HEK293 (cell line): ENCODE data around the gene TTLL5.

Experiments
- CTCF ChIA-PET: fragments of 350-600 bp; formaldehyde crosslinking; extraction: SDS; loops from one replicate; lab custom pipeline; 2021; ENCODE audit warnings: antibody characterized with exemption; lab: Yijun Ruan, JAX
- POLR2A ChIA-PET: fragments of 300-600 bp; formaldehyde crosslinking; extraction: SDS; loops from one replicate; lab custom pipeline; 2020; ENCODE audit warnings: antibody characterized with exemption, inconsistent platforms; lab: Yijun Ruan, JAX
- H3K27ac ChIP-seq: fragments of 200-500 bp; sonication (Bioruptor generic); 2 replicates; pipeline ENCODE4 v1.5.1; 2014; ENCODE audit warnings: low read depth, low read length, control low read depth, inconsistent platforms; ENCODE audit errors: extremely low read depth
- H3K36me3 ChIP-seq, 2 experiments: fragments of 200-500 bp in 1 of 2; sonication (Bioruptor generic) in 1 of 2; 1 replicate in 1 of 2; 2 replicates in 1 of 2; pipeline ENCODE4 v1.5.1; 2014 to 2017; ENCODE audit warnings: inconsistent platforms in 2 of 2, low read length in 2 of 2; ENCODE audit not compliant: control insufficient read depth in 2 of 2, insufficient read depth in 1 of 2
- H3K4me1 ChIP-seq: fragments of 200-500 bp; sonication (Bioruptor generic); 2 replicates; pipeline ENCODE4 v1.5.1; 2014; ENCODE audit warnings: mild to moderate bottlenecking, low read length, inconsistent platforms; ENCODE audit not compliant: control insufficient read depth, insufficient read depth
- H3K4me3 ChIP-seq: 2 replicates; pipeline ENCODE4 v1.5.1; 2011; ENCODE audit warnings: low read depth, mild to moderate bottlenecking, control low read depth, low read length, moderate library complexity
- H3K9me3 ChIP-seq: fragments of 200-500 bp; sonication (Bioruptor generic); 2 replicates; pipeline ENCODE4 v1.5.1; 2014; ENCODE audit warnings: low read depth, low read length, inconsistent platforms; ENCODE audit not compliant: control insufficient read depth, insufficient read depth
- HOXC10 ChIP-seq: sonication (generic); formaldehyde crosslinking; IDR thresholded peaks from 2 replicates; pipeline ENCODE4 v1.8.1; 2023; ENCODE audit warnings: mild to moderate bottlenecking, missing genetic modification reagents
- KLF1 ChIP-seq: fragments of 450-650 bp; formaldehyde crosslinking; IDR thresholded peaks from 2 replicates; pipeline ENCODE4 v1.5.1; 2016; ENCODE audit warnings: missing biosample characterization, missing genetic modification characterization
- MZF1 ChIP-seq: fragments of 450-650 bp; formaldehyde crosslinking; IDR thresholded peaks from 2 replicates; pipeline ENCODE4 v1.5.1; 2017; ENCODE audit warnings: missing biosample characterization, missing genetic modification characterization, borderline replicate concordance
- ZBTB8A ChIP-seq: fragments of 450-650 bp; formaldehyde crosslinking; IDR thresholded peaks from 2 replicates; pipeline ENCODE4 v1.5.1; 2016; ENCODE audit warnings: missing biosample characterization, missing genetic modification characterization
- ZIC2 ChIP-seq: fragments of 450-650 bp; formaldehyde crosslinking; IDR thresholded peaks from 2 replicates; pipeline ENCODE4 v1.5.1; 2016; ENCODE audit warnings: missing biosample characterization, missing genetic modification characterization
- ZNF146 ChIP-seq: fragments of 450-650 bp; formaldehyde crosslinking; IDR thresholded peaks from 2 replicates; pipeline ENCODE4 v1.5.1; 2016; ENCODE audit warnings: missing biosample characterization, missing genetic modification characterization
- ZNF184 ChIP-seq: fragments of 450-650 bp; IDR thresholded peaks from 2 replicates; pipeline ENCODE4 v1.5.1; 2018; ENCODE audit warnings: missing biosample characterization, mild to moderate bottlenecking, missing genetic modification characterization
- ZNF26 ChIP-seq: fragments of 450-650 bp; formaldehyde crosslinking; IDR thresholded peaks from 2 replicates; pipeline ENCODE4 v1.5.1; 2016; ENCODE audit warnings: missing biosample characterization, missing genetic modification characterization
- ZNF292 ChIP-seq: fragments of 450-650 bp; formaldehyde crosslinking; IDR thresholded peaks from 2 replicates; pipeline ENCODE4 v1.5.1; 2016; ENCODE audit warnings: low read depth, missing biosample characterization, missing genetic modification characterization, borderline replicate concordance
- ZNF341 ChIP-seq: fragments of 450-650 bp; formaldehyde crosslinking; IDR thresholded peaks from 2 replicates; pipeline ENCODE4; 2016; ENCODE audit warnings: low read depth, missing biosample characterization, missing genetic modification characterization
- ZNF350 ChIP-seq: fragments of 450-650 bp; formaldehyde crosslinking; IDR thresholded peaks from 2 replicates; pipeline ENCODE4 v1.5.0; 2017; ENCODE audit warnings: missing biosample characterization, mild to moderate bottlenecking, missing genetic modification characterization
- ZNF510 ChIP-seq: fragments of 450-650 bp; formaldehyde crosslinking; IDR thresholded peaks from 2 replicates; pipeline ENCODE4 v1.5.1; 2018; ENCODE audit warnings: mild to moderate bottlenecking, missing genetic modification characterization, missing biosample characterization; ENCODE audit not compliant: insufficient replicate concordance
- ZNF514 ChIP-seq: fragments of 450-650 bp; formaldehyde crosslinking; IDR thresholded peaks from 2 replicates; pipeline ENCODE4 v1.5.1; 2016; ENCODE audit warnings: missing biosample characterization, missing genetic modification characterization
- ZNF544 ChIP-seq: fragments of 450-650 bp; formaldehyde crosslinking; IDR thresholded peaks from 2 replicates; pipeline ENCODE4 v1.5.0; 2017; ENCODE audit warnings: missing biosample characterization, missing genetic modification characterization
- ZNF704 ChIP-seq: fragments of 450-650 bp; formaldehyde crosslinking; IDR thresholded peaks from 2 replicates; pipeline ENCODE4 v1.5.1; 2016; ENCODE audit warnings: missing biosample characterization, missing genetic modification characterization
- ZNF837 ChIP-seq: fragments of 450-650 bp; formaldehyde crosslinking; IDR thresholded peaks from 2 replicates; pipeline ENCODE4 v1.5.1; 2016; ENCODE audit warnings: missing biosample characterization, missing genetic modification characterization
- ZSCAN23 ChIP-seq: fragments of 450-650 bp; formaldehyde crosslinking; IDR thresholded peaks from 2 replicates; pipeline ENCODE4 v1.5.1; 2016; ENCODE audit warnings: missing biosample characterization, missing genetic modification characterization
- TF ChIP-seq, protein P1 (sequence below): fragments of 450-650 bp; formaldehyde crosslinking; optimal IDR thresholded peaks from 2 replicates; pipeline ENCODE3; 2016; ENCODE audit warnings: missing biosample characterization, mild to moderate bottlenecking, missing genetic modification characterization
- TF ChIP-seq, protein P2 (sequence below): fragments of 450-650 bp; formaldehyde crosslinking; IDR thresholded peaks from 2 replicates; pipeline ENCODE4 v1.5.1; 2016; ENCODE audit warnings: missing biosample characterization, missing genetic modification characterization
- TF ChIP-seq, protein P3 (sequence below): fragments of 450-650 bp; formaldehyde crosslinking; IDR thresholded peaks from 2 replicates; pipeline ENCODE4 v1.5.1; 2016; ENCODE audit warnings: missing biosample characterization, missing genetic modification characterization

The TTLL5 gene

GRCh38 chr14:75831952-75832351 is 170.9 kb downstream of the TTLL5 start (continued):
- TF ChIP-seq, protein P1, sequence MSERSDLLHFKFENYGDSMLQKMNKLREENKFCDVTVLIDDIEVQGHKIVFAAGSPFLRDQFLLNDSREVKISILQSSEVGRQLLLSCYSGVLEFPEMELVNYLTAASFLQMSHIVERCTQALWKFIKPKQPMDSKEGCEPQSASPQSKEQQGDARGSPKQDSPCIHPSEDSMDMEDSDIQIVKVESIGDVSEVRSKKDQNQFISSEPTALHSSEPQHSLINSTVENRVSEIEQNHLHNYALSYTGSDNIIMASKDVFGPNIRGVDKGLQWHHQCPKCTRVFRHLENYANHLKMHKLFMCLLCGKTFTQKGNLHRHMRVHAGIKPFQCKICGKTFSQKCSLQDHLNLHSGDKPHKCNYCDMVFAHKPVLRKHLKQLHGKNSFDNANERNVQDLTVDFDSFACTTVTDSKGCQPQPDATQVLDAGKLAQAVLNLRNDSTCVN (tag by site-specific recombination), result no peak
- no peak for TF ChIP-seq ZNF184 (tag by site-specific recombination)

DNA sequence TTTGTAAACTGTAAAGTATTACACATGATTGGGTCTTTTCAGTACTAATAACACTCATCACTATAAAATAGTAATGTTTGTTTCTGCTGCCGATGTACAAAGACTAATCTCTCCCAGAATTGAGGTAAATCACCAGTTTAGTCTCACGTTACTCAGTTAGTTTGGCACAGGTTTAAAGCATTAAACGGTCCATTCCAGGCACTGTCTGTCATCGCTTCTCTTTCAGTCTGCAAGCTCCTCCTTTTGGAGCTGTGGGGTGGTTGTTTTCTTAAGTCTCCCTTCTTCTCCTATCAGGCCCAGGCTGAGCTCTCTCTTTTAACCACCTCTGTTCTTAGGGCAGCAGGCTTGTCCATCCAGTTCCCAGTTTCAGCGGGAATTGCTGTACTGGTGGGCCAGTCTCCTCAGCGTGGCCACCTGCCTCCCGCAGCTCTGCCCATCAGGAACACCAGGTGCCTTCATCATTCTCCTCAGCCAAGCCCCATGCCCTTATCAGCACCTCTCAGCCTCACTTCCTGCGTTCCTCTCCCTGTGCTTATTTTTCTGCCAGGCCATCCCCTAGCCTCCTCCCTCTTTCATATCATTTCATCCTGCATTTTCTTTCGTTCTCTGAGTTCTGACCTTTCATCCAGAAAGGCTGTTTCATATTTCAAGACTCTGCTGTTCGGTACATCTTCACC is 171.7 kb downstream of the TTLL5 start:
- POLR2A ChIA-PET, result interaction anchor here (0.6 kb wide), 1 partner anchor 24 kb away, joined by 8 read pairs; no protein-coding TSS in a partner anchor

GRCh38 chr14:75833326-75834020 is 172.4 kb downstream of the TTLL5 start:
- POLR2A ChIA-PET, result no interaction called here
- CTCF ChIA-PET, result interaction anchor here (0.7 kb wide), 3 partner anchors 10 to 156 kb away, joined by 3 to 5 read pairs (median 4); no protein-coding TSS in a partner anchor
- H3K36me3 ChIP-seq, result no peaks in the 10 kb centered on the region
- H3K27ac ChIP-seq, result no peak overlapping the region
- no peak overlapping the region for H3K4me3 ChIP-seq
- TF ChIP-seq ZNF544 (tag by site-specific recombination) (no peak), ZNF26 (tag by site-specific recombination) (no peak), ZNF704 (no peak), ZNF341 (tag by site-specific recombination) (no peak), ZNF514 (no peak), ZNF837 (tag by site-specific recombination) (no peak), ZNF350 (no peak), ZNF510 (tag by site-specific recombination) (no peak), HOXC10 (CRISPR knock-in tag) (no peak), ZNF292 (tag by site-specific recombination) (no peak), MZF1 (tag by site-specific recombination) (no peak), KLF1 (tag by site-specific recombination) (no peak), ZNF146 (no peak)
- TF ChIP-seq, protein P2, sequence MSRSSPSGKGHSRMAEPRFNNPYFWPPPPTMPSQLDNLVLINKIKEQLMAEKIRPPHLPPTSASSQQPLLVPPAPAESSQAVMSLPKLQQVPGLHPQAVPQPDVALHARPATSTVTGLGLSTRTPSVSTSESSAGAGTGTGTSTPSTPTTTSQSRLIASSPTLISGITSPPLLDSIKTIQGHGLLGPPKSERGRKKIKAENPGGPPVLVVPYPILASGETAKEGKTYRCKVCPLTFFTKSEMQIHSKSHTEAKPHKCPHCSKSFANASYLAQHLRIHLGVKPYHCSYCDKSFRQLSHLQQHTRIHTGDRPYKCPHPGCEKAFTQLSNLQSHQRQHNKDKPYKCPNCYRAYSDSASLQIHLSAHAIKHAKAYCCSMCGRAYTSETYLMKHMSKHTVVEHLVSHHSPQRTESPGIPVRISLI (tag by site-specific recombination), result no peak
- TF ChIP-seq, protein P3, sequence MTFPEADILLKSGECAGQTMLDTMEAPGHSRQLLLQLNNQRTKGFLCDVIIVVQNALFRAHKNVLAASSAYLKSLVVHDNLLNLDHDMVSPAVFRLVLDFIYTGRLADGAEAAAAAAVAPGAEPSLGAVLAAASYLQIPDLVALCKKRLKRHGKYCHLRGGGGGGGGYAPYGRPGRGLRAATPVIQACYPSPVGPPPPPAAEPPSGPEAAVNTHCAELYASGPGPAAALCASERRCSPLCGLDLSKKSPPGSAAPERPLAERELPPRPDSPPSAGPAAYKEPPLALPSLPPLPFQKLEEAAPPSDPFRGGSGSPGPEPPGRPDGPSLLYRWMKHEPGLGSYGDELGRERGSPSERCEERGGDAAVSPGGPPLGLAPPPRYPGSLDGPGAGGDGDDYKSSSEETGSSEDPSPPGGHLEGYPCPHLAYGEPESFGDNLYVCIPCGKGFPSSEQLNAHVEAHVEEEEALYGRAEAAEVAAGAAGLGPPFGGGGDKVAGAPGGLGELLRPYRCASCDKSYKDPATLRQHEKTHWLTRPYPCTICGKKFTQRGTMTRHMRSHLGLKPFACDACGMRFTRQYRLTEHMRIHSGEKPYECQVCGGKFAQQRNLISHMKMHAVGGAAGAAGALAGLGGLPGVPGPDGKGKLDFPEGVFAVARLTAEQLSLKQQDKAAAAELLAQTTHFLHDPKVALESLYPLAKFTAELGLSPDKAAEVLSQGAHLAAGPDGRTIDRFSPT (tag by site-specific recombination), result no peak
- peaks cover 21% of the 10 kb centered on the region for H3K4me1 ChIP-seq
- no peaks in the 10 kb centered on the region for H3K9me3 ChIP-seq

More for the DNA sequence above, 171.7 kb downstream of the TTLL5 start:
- no peak overlapping the region for H3K4me3 ChIP-seq
- no peaks in the 10 kb centered on the region; a peak in 1 of 3 replicates for H3K36me3 ChIP-seq
- TF ChIP-seq ZIC2 (tag by site-specific recombination) (peak; percentile 66), ZBTB8A (tag by site-specific recombination) (no peak), ZSCAN23 (no peak)
- H3K9me3 ChIP-seq, result no peaks in the 10 kb centered on the region
- H3K27ac ChIP-seq, result no peak overlapping the region
- H3K4me1 ChIP-seq, result peaks cover 21% of the 10 kb centered on the region
- CTCF ChIA-PET, result interaction anchor here (0.7 kb wide), 3 partner anchors 11 to 157 kb away, joined by 3 to 5 read pairs (median 4); no protein-coding TSS in a partner anchor
